Breast epithelium (tissue), 3 donors: ENCODE data around the gene EEF1G.
"Not testable (repeated sequence)": the region's sequence is repeated elsewhere in the genome, so short reads cannot be mapped to it uniquely, and the experiment has no call there.

Experiments used
- CTCF ChIP-seq, 3 donors: fragments of 450-650 bp; IDR thresholded peaks; one replicate each; pipeline ENCODE4 v1.5.1; 2016 to 2017; ENCODE audit warnings: antibody characterized with exemption in 3 of 3, mild to moderate bottlenecking in 3 of 3, moderate library complexity in 3 of 3
- POLR2A ChIP-seq: fragments of 450-650 bp; IDR thresholded peaks from one replicate; pipeline ENCODE4 v1.6.1; 2016; ENCODE audit warnings: antibody characterized with exemption, mild to moderate bottlenecking, moderate library complexity

DNA sequence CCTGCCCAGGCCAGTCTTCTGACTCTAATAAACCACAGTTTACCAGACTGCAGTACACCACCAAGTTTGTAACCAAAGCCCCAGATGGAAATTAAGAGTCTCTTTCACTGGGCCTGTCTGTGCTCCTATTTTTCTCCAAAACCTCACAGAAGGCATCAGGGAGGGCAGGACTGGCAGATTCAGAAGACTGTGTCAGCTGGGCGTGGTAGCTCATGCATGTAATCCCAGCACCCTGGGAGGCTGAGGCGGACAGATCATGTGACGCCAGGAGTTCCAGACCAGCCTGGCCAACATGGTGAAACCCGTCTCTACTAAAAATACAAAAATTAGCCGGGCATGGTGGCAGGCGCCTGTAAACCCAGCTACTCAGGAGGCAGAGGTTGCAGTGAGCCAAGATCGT is 11.7 kb upstream of the EEF1G start:
- TF ChIP-seq CTCF (IDR thresholded peaks at IDR 0.05); POLR2A: not testable (repeated sequence)
